GM21360 (cell line): Measurements from ENCODE around the gene MGAM2.

Experiments used
- ATAC-seq: cut with Tn5 transposase; IDR thresholded peaks from one replicate; pipeline ENCODE4 v1.9.1; 2021; ENCODE audit warnings: mild to moderate bottlenecking, moderate library complexity; ENCODE audit not compliant: unreplicated experiment

Gene MGAM2

GRCh38 chr7:142263598-142264380 lies 152.3 kb downstream of the MGAM2 start:
- ATAC-seq: no peak
